Placental epithelial cell (primary cell): ENCODE measurements around the gene REXO2. TPM values are rescaled to one million over a fixed set of nuclear protein-coding genes. Genes with fewer than 3 reads are reported as not detected.

Experiments used
- total RNA-seq: library from RNA; depleted of rRNA; stranded (reverse); fragments of >200 nt; gene quantifications from 2 replicates; pipeline ENCODE4 v1.2.3, GENCODE V29; 2012

The REXO2 gene
- total RNA-seq, result 169 and 199 TPM in 2 replicates

GRCh38 chr11:114439229-114440120, at the start of gene REXO2:
TSS of gene REXO2 (plus strand) at chr11:114439467. CDS start at chr11:114439529, 62 bp downstream.

DNA sequence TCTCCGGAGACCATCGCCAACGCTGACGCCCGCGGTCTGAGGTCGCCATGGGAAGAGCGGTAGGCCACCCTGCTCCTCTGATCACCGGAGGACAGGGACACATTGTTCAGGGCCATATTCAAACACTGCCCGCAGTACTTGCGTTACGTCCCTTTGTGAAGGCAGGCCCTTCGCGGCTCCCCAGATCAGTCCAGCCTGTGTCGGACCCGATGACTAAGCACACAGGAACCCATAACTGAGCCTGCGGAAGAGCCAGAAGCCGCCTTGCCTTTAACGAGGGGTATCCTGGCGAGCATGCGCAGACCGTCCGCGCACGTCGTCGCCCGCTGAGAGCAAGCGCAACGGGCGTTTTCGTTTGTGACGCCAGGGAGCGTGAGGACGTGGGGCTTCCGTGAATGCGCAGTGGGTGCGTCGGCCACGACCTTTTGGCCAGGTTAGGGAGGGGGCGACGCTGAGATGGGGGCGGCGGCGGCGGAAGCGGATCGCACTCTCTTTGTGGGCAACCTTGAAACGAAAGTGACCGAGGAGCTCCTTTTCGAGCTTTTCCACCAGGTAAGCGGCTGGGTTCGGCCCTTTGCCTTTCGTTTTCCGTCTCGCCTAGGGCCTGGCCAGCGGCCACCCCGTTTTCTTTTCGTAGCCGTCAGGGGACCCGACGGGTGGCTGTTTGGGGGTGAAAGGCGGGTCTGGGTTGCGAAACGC, 38.9 kb upstream of the REXO2 start, which contains the start of the genes C11orf71 and RBM7:
Gene C11orf71 (minus strand): TSS at position 296 of the 699 bp plus-strand sequence. CDS start 180 bp downstream, at position 116.
Gene RBM7 (plus strand): TSS at position 451 of the 699 bp plus-strand sequence. CDS start 6 bp downstream, at position 457.

Other genes starting within 250 kb of the REXO2 start
- 3.1 and 4.0 TPM in 2 replicates for gene NNMT, start 143.1 kb upstream of the REXO2 start, total RNA-seq
- gene C11orf71, start 39.0 kb upstream of the REXO2 start, total RNA-seq, result 2.8 and 4.3 TPM in 2 replicates
- 46.3 and 52.6 TPM in 2 replicates for gene RBM7, start 38.8 kb upstream of the REXO2 start, total RNA-seq
- not detected in 2 replicates for gene NXPE1, start 120.4 kb downstream of the REXO2 start, total RNA-seq
- gene NXPE4, start 156.3 kb downstream of the REXO2 start, total RNA-seq, result not detected in 2 replicates
- 0.76 and 0.79 TPM in 2 replicates for gene NXPE2, start 239.1 kb downstream of the REXO2 start, total RNA-seq